ENCODE results near the gene SSX2B.
"Not testable (repeated sequence)": the region's sequence is repeated elsewhere in the genome, so short reads cannot be mapped to it uniquely, and the experiment has no call there.

Gene SSX2B, protein sequence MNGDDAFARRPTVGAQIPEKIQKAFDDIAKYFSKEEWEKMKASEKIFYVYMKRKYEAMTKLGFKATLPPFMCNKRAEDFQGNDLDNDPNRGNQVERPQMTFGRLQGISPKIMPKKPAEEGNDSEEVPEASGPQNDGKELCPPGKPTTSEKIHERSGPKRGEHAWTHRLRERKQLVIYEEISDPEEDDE

DNA sequence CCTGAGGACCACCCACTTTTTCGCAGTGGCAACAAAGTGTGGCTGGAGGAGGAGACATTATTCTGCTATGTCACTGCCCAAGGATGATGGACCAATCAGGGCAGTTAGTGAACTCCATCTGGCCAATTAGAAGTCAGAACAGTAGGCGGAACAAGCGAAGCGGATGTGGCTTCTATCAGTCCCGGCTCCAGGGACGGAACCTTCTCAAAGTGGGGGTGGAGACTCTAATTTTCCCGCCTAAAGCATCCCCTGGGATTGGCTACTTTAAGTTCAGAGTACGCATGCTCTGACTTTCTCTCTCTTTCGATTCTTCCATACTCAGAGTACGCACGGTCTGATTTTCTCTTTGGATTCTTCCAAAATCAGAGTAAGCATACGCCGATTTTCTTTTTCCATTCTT, at the start of gene SSX2B:
SSX2B (plus strand) TSS at position 301 of the 400 bp plus-strand sequence. CDS start 1,429 bp downstream, outside the sequence.
- not testable (repeated sequence) for DNase-seq (ENCODE audit: low read depth); H3K4me3 ChIP-seq (ENCODE audit: low read length)

DNA sequence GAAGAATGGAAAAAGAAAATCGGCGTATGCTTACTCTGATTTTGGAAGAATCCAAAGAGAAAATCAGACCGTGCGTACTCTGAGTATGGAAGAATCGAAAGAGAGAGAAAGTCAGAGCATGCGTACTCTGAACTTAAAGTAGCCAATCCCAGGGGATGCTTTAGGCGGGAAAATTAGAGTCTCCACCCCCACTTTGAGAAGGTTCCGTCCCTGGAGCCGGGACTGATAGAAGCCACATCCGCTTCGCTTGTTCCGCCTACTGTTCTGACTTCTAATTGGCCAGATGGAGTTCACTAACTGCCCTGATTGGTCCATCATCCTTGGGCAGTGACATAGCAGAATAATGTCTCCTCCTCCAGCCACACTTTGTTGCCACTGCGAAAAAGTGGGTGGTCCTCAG, 44.0 kb upstream of the SSX2B start, which contains the start of gene SSX2:
SSX2 (minus strand) TSS at position 101 of the 400 bp plus-strand sequence. CDS start 1,429 bp downstream, outside the sequence.
- not testable (repeated sequence) for H3K4me3 ChIP-seq (ENCODE audit: low read length); DNase-seq (ENCODE audit: low read depth)

DNA sequence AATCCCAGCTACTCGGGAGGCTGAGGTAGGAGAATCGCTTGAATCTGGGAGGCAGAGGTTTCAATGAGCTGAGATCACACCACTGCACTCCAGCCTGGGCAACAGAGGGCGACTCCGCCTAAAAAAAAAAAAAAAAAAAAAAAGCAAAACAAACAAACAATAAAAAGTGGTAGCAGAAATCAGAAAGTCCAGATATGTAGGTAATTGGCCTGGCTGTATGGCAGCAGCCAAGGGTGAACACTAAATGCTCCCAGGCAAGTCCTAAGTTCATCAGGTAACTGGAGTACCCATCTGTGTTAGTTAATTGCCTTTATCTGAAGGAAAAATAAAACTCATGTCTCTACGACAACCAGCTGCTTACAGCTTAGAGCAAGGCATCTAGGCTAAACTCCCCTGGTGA, 14.9 kb downstream of the SSX2B start:
- not testable (repeated sequence) for H3K4me3 ChIP-seq (ENCODE audit: low read length); DNase-seq (ENCODE audit: low read depth)

DNA sequence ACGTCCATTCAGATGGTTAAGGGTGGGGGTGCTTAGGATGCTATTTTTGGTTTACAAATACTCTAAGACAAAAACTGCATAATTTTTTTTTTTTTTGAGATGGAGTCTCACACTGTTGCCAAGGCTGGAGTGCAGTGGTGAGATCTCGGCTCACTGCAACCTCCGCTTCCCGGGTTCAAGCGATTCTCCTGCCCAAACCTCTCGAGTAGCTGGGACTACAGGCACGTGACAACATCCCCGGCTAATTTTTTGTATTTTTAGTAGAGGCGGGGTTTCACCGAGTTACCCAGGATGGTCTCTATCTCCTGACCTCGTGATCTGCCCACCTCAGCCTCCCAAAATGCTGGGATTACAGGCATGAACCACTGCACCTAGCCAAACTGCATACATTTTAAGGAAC, 22.5 kb downstream of the SSX2B start:
- DNase-seq (ENCODE audit: low read depth); H3K4me3 ChIP-seq (ENCODE audit: low read length): not testable (repeated sequence)

DNA sequence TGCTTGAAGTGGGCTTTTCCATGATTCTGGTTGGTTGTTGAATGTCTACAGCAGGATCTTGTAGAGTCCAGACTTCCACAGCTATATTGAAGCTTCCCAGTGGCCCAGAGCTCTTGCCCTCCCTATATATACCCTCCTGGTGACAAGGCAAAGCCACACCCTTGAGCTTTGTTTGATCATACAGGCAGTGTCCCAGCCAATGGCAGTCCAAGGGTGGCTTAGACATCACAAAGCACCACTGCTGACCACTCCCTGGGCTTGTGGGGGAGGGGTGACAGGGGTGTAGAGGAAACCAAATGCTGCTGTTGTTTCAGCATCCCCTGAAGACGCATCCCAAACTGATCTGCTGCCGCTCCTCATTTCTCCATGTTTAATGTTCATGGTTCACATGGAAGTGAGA, 46.3 kb downstream of the SSX2B start, which contains the start of gene SPANXN5:
SPANXN5 (minus strand) TSS at position 101 of the 400 bp plus-strand sequence; CDS start at position 22, 79 bp downstream.
- DNase-seq (ENCODE audit: low read depth); H3K4me3 ChIP-seq (ENCODE audit: low read length): not testable (repeated sequence)

DNA sequence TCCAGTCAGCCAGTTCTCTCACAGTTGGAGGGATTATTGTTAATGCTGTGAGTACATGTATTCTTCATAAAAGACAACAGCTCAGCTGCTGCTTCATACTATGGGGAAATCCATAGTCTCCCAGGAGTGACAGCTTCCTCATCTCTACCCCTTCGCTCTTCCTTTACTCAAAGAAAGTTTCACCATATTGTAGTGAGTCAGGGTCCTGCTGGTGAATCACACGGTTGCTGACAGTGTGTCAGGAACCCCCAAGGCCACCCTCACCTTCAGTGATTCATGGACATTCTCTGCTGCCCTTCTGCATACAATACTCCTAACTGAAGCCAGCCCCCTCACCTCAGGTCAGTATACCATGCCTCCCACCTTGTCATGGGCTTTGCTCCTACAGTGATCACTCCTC, 53.8 kb downstream of the SSX2B start:
- H3K4me3 ChIP-seq (ENCODE audit: low read length), result not testable (repeated sequence)
- DNase-seq (ENCODE audit: low read depth), result peak; percentile 4
